SK-N-SH (cell line): ENCODE results near the gene RHBDF2. TPM values are rescaled to one million over a fixed set of nuclear protein-coding genes. Genes with fewer than 3 reads are reported as not detected.

Experiments used
- CTCF ChIA-PET: fragments of 300-600, 350-600 bp; formaldehyde crosslinking; extraction: SDS; loops from one replicate; lab custom pipeline; 2021; lab: Yijun Ruan, JAX
- POLR2A ChIA-PET: fragments of 350-600 bp; sonication (Branson Sonifier 250); formaldehyde crosslinking; extraction: SDS; loops from one replicate; lab custom pipeline; 2020; ENCODE audit warnings: antibody characterized with exemption, inconsistent platforms; lab: Yijun Ruan, JAX
- DNase-seq: peaks from one replicate; pipeline ENCODE4 v3.0.0; 2012
- H2AFZ ChIP-seq: fragments of 200-600 bp; sonication (generic); 2 replicates; pipeline ENCODE4 v1.8.1; 2016; ENCODE audit warnings: antibody characterized with exemption, mild to moderate bottlenecking, low read depth
- H3F3A ChIP-seq: fragments of 200-600 bp; sonication (generic); replicated peaks from 2 replicates; pipeline ENCODE3; 2016; ENCODE audit warnings: antibody characterized with exemption, mild to moderate bottlenecking; ENCODE audit not compliant: insufficient read depth
- H3K27ac ChIP-seq, 2 experiments: fragments of 200-500 bp in 1 of 2; fragments of 200-600 bp in 1 of 2; sonication (Bioruptor generic) in 1 of 2; sonication (generic), shearing (Covaris generic) in 1 of 2; 2 replicates each; pipeline versions ENCODE4 v1.5.1 to v1.6.1; 2014 to 2016; ENCODE audit warnings: low read depth in 2 of 2, inconsistent platforms in 1 of 2, low read length in 1 of 2, mild to moderate bottlenecking in 1 of 2, mixed read lengths in 1 of 2
- H3K27me3 ChIP-seq: fragments of 200-600 bp; sonication (generic), shearing (Covaris generic); 2 replicates; pipeline ENCODE4 v1.6.1; 2016; ENCODE audit warnings: mixed run types; ENCODE audit not compliant: insufficient read depth
- H3K36me3 ChIP-seq, 2 experiments: fragments of 200-500 bp in 1 of 2; fragments of 200-600 bp in 1 of 2; sonication (Bioruptor generic) in 1 of 2; sonication (generic) in 1 of 2; replicated peaks in 1 of 2; 2 replicates each; pipeline versions ENCODE3 to v1.5.1; 2014 to 2016; ENCODE audit warnings: low read length in 1 of 2, mild to moderate bottlenecking in 1 of 2; ENCODE audit not compliant: insufficient read depth in 2 of 2, control insufficient read depth in 1 of 2
- H3K4me1 ChIP-seq, 2 experiments: fragments of 200-500 bp in 1 of 2; fragments of 200-600 bp in 1 of 2; sonication (Bioruptor generic) in 1 of 2; sonication (generic), shearing (Covaris generic) in 1 of 2; 2 replicates each; pipeline versions ENCODE4 v1.5.1 to v1.6.1; 2014 to 2016; ENCODE audit warnings: low read depth in 1 of 2, low read length in 1 of 2, mixed run types in 1 of 2; ENCODE audit not compliant: insufficient read depth in 2 of 2, control insufficient read depth in 1 of 2
- H3K4me2 ChIP-seq: fragments of 200-600 bp; sonication (generic), shearing (Covaris generic); 2 replicates; pipeline ENCODE4 v1.6.1; 2017; ENCODE audit warnings: mixed run types
- H3K4me3 ChIP-seq, 2 experiments: fragments of 200-500 bp in 1 of 2; fragments of 200-600 bp in 1 of 2; sonication (Bioruptor generic) in 1 of 2; sonication (generic), shearing (Covaris generic) in 1 of 2; 2 replicates each; pipeline versions ENCODE4 v1.5.1 to v1.8.1; 2014 to 2016; ENCODE audit warnings: low read depth in 2 of 2, inconsistent platforms in 1 of 2, low read length in 1 of 2, mild to moderate bottlenecking in 1 of 2, mixed read lengths in 1 of 2, moderate library complexity in 1 of 2
- H3K79me2 ChIP-seq: fragments of 200-600 bp; sonication (generic); 2 replicates; pipeline ENCODE4 v1.8.1; 2017; ENCODE audit warnings: mild to moderate bottlenecking; ENCODE audit not compliant: insufficient read depth
- H3K9ac ChIP-seq: fragments of 200-600 bp; sonication (generic); 2 replicates; pipeline ENCODE4 v1.6.1; 2017; ENCODE audit warnings: mixed run types
- H3K9me2 ChIP-seq: fragments of 200-600 bp; sonication (generic); 2 replicates; pipeline ENCODE4 v1.6.1; 2017; ENCODE audit warnings: mixed run types
- H3K9me3 ChIP-seq: fragments of 200-600 bp; sonication (generic); 2 replicates; pipeline ENCODE4 v1.6.1; 2017; ENCODE audit warnings: mixed run types, mild to moderate bottlenecking, moderate library complexity
- H4K20me1 ChIP-seq: fragments of 200-600 bp; sonication (generic); 2 replicates; pipeline ENCODE4 v1.6.1; 2017; ENCODE audit warnings: mild to moderate bottlenecking, mixed run types; ENCODE audit not compliant: insufficient read depth
- EP300 ChIP-seq, 2 experiments: IDR thresholded peaks; 2 replicates each; pipeline versions ENCODE4 v1.4.0 to v1.6.1; 2012; ENCODE audit warnings: borderline replicate concordance in 1 of 2, low read depth in 1 of 2, low read length in 1 of 2
- FOXM1 ChIP-seq: IDR thresholded peaks from 2 replicates; pipeline ENCODE4 v1.4.0; 2012; ENCODE audit warnings: low read depth, mild to moderate bottlenecking
- MXI1 ChIP-seq: IDR thresholded peaks from 2 replicates; pipeline ENCODE4 v1.6.1; 2012; ENCODE audit warnings: mild to moderate bottlenecking, low read depth, low read length, improper control_type of control experiment
- POLR2AphosphoS5 ChIP-seq: IDR thresholded peaks from 2 replicates; pipeline ENCODE4 v1.6.1; 2012; ENCODE audit warnings: low read depth, low read length
- RCOR1 ChIP-seq: fragments of 150-350 bp; IDR thresholded peaks from 2 replicates; pipeline ENCODE4 v1.6.1; 2017; ENCODE audit warnings: antibody characterized with exemption, low read length
- RXRA ChIP-seq: IDR thresholded peaks from 2 replicates; pipeline ENCODE4 v1.4.0; 2012; ENCODE audit warnings: low read depth, mild to moderate bottlenecking, borderline replicate concordance
- TCF12 ChIP-seq: IDR thresholded peaks from 2 replicates; pipeline ENCODE4 v1.4.0; 2012
- WGBS: methylation state at CpG from one replicate; pipeline ENCODE4 v1.1.6; 2017; ENCODE audit warnings: low lambda C conversion rate; 5-methylcytosine and 5-hydroxymethylcytosine counted together
- polyA plus RNA-seq, 3 experiments: library from polyadenylated mRNA; depleted of rRNA; stranded (reverse); fragments of >200 nt; gene quantifications; 2 replicates each; pipeline ENCODE4 v1.2.3, GENCODE V29; 2012
- TF ChIP-seq, protein P1 (sequence below): IDR thresholded peaks from 2 replicates; pipeline ENCODE4; 2012
- TF ChIP-seq, protein P2 (sequence below): IDR thresholded peaks from 2 replicates; pipeline ENCODE4 v1.6.1; 2012; ENCODE audit warnings: mild to moderate bottlenecking, low read depth, low read length, moderate library complexity

The RHBDF2 gene
- polyA plus RNA-seq, 1 of the 3 experiments (the other 2 are of a cell fraction), result 16.1 TPM

DNA sequence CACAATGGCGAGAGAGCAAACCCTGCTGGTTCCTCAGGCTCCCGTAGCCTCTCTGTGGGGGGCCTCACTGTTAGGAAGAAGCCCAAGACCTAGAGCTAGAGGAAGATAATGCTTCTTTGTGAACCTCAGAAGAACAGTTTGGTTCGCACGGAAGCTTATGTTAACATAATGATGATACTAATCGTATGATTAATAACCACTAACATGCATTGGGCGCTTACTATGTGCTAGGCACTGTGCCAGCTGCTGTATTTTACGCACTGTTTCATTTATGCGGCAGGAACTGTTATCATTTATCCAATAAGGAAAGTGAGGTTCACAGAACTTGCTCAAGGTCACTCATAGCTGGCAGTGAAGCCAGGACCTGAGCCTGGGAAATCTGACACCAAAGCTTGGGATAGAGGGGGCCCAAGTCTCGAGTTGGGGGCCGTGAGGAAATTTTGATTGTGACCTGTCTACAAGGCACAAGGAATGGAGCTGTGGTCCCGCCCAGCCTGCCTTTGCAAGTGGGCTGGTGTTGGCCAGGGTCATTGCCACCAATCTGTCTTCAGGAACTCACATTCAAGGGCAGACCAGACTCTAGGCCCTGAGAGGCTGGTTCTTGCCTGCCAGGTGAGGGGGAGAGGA lies 45.4 kb upstream of the RHBDF2 start (continued):
- TF ChIP-seq, protein P1, sequence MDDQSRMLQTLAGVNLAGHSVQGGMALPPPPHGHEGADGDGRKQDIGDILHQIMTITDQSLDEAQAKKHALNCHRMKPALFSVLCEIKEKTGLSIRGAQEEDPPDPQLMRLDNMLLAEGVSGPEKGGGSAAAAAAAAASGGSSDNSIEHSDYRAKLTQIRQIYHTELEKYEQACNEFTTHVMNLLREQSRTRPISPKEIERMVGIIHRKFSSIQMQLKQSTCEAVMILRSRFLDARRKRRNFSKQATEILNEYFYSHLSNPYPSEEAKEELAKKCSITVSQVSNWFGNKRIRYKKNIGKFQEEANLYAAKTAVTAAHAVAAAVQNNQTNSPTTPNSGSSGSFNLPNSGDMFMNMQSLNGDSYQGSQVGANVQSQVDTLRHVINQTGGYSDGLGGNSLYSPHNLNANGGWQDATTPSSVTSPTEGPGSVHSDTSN, result peak; percentile 90
- TF ChIP-seq EP300 (IDR thresholded peaks at IDR 0.05; ENCODE audit: borderline replicate concordance in 1 of 2, low read depth in 1 of 2, low read length in 1 of 2) (peak in 1 of 2 experiments; percentile 56; a peak in 2 of 4 replicates), POLR2AphosphoS5 (peak; percentile 59; the same call in 1 of the 2 replicates), MXI1 (0 out of 2 replicates have a peak, but pooled peaks have one; percentile 9), RCOR1 (no peak), TCF12 (peak; percentile 90), RXRA (no peak; the same call in 1 of the 2 replicates)

DNA sequence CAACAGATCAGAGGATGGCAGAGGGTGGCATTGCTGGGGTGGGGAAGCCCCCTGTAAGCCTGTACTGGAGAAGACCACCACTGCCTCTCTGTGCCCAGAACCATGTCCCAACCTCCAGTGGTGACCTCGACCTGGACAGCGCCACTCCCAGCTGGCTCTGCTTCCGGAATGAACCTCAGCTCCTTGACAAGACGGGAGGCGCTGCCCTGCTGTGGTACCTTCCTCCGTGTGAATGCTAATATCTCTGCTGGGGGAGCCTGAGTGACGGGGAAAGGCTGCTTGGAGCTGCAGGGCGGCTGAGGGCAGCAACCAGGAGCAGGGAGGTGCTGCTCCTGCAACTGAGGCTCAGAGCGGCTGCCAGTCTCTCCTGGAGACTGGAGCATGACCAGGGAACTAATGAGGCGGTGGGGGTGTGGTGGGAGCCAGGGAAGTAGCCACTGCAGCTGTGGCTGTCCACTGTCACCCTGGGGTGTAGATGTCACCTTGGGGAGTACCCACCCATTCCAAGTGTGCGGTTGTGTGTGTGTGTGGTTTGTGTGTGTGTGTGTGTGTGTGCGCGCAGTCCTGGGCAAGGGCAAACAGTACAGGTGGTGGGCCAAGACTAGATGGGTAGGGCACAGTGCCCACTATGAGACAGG lies 44.8 kb upstream of the RHBDF2 start:
- 78% methylated on average over 11 of the region's 13 CpGs for WGBS
- peaks cover 25 to 68% of the 10 kb centered on the region in 2 experiments for H3K4me1 ChIP-seq
- H3K9me3 ChIP-seq, result no peaks in the 10 kb centered on the region
- peaks cover 11% of the 10 kb centered on the region; the same call in 1 of the 2 replicates for H3K27me3 ChIP-seq
- H3K79me2 ChIP-seq, result no peaks in the 10 kb centered on the region
- peak overlapping the region in 1 of 2 experiments; percentile 39; a peak in 1 of 4 replicates for H3K4me3 ChIP-seq
- H4K20me1 ChIP-seq, result peaks cover 11% of the 10 kb centered on the region
- POLR2A ChIA-PET, result interaction anchor here (0.6 to 5.2 kb wide), 11 partner anchors 8 to 164 kb away, joined by 3 to 245 read pairs (median 10); partner anchors contain the start of genes CYGB and MXRA7
- no peaks in the 10 kb centered on the region for H3K9me2 ChIP-seq
- DNase-seq, result peak; percentile 30
- peaks cover 12% of the 10 kb centered on the region for H3F3A ChIP-seq
- H3K4me2 ChIP-seq, result peak overlapping the region; percentile 68
- H3K36me3 ChIP-seq, result no peaks in the 10 kb centered on the region
- CTCF ChIA-PET, result interaction anchor here (0.6 to 15.7 kb wide), 32 partner anchors 8 to 808 kb away, joined by 3 to 679 read pairs (median 5); partner anchors contain the start of genes AANAT, CYGB, RHBDF2 and ST6GALNAC2
- H3K9ac ChIP-seq, result no peak overlapping the region
- peak overlapping the region; percentile 57 to 99; a peak in 3 of 4 replicates for H3K27ac ChIP-seq
- TF ChIP-seq FOXM1 (no peak), MXI1 (peak; percentile 50)
- TF ChIP-seq, protein P2, sequence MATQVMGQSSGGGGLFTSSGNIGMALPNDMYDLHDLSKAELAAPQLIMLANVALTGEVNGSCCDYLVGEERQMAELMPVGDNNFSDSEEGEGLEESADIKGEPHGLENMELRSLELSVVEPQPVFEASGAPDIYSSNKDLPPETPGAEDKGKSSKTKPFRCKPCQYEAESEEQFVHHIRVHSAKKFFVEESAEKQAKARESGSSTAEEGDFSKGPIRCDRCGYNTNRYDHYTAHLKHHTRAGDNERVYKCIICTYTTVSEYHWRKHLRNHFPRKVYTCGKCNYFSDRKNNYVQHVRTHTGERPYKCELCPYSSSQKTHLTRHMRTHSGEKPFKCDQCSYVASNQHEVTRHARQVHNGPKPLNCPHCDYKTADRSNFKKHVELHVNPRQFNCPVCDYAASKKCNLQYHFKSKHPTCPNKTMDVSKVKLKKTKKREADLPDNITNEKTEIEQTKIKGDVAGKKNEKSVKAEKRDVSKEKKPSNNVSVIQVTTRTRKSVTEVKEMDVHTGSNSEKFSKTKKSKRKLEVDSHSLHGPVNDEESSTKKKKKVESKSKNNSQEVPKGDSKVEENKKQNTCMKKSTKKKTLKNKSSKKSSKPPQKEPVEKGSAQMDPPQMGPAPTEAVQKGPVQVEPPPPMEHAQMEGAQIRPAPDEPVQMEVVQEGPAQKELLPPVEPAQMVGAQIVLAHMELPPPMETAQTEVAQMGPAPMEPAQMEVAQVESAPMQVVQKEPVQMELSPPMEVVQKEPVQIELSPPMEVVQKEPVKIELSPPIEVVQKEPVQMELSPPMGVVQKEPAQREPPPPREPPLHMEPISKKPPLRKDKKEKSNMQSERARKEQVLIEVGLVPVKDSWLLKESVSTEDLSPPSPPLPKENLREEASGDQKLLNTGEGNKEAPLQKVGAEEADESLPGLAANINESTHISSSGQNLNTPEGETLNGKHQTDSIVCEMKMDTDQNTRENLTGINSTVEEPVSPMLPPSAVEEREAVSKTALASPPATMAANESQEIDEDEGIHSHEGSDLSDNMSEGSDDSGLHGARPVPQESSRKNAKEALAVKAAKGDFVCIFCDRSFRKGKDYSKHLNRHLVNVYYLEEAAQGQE, result peak; percentile 27; the same call in 1 of the 2 replicates
- no peak overlapping the region for H2AFZ ChIP-seq
